Activated CD8-positive, alpha-beta memory T cell treated with anti-CD3 and anti-CD28 coated beads for 36 hours (primary cell): Measurements from ENCODE around the gene WDTC1. TPM values are rescaled to one million over a fixed set of nuclear protein-coding genes. Genes with fewer than 3 reads are reported as not detected.

Source experiments
- CTCF ChIA-PET: fragments of 350-600 bp; sonication (Branson Sonifier 250); formaldehyde crosslinking; loops from one replicate; lab custom pipeline; 2021; ENCODE audit warnings: antibody characterized with exemption; lab: Charles Lee
- POLR2A ChIA-PET: fragments of 350-600 bp; sonication (Branson Sonifier 250); formaldehyde crosslinking; loops from one replicate; lab custom pipeline; 2021; ENCODE audit warnings: antibody characterized with exemption; lab: Charles Lee
- total RNA-seq, 2 experiments: library from RNA; stranded (reverse); gene quantifications; one replicate each; pipeline ENCODE4 v1.2.3, GENCODE V29; 2021

Gene WDTC1
- total RNA-seq, 2 experiments from 2014 or later = 19.1 to 20.1 TPM

- ChIA-PET POLR2A (interaction anchor here (1.7 to 2.3 kb wide), 2 partner anchors 10 to 13 kb away, joined by 10 read pairs; partner anchors contain the start of genes MAP3K6 and SYTL1), CTCF (interaction anchor here (1.0 to 5.4 kb wide), 7 partner anchors 10 to 252 kb away, joined by 3 to 32 read pairs (median 20); partner anchors contain the start of genes MAP3K6, SYTL1 and WASF2)
Observed at GRCh38 chr1:27356277-27356618, 121.8 kb downstream of the WDTC1 start.

GRCh38 chr1:27356619-27357280 lies 122.3 kb downstream of the WDTC1 start:
- CTCF ChIA-PET = interaction anchor here (0.7 to 5.4 kb wide), 28 partner anchors 9 to 305 kb away, joined by 3 to 32 read pairs (median 5); partner anchors contain the start of genes CD164L2, GPR3, MAP3K6 and SYTL1
- POLR2A ChIA-PET = interaction anchor here (1.7 to 2.3 kb wide), 2 partner anchors 9 to 14 kb away, joined by 10 read pairs; partner anchors contain the start of genes MAP3K6 and SYTL1

GRCh38 chr1:27357281-27358037 lies 123.0 kb downstream of the WDTC1 start:
- CTCF ChIA-PET = interaction anchor here (0.5 to 5.4 kb wide), 35 partner anchors 8 to 305 kb away, joined by 3 to 32 read pairs (median 4); partner anchors contain the start of genes CD164L2, GPR3, MAP3K6 and SYTL1
- POLR2A ChIA-PET = interaction anchor here (1.7 to 2.3 kb wide), 2 partner anchors 8 to 15 kb away, joined by 10 read pairs; partner anchors contain the start of genes MAP3K6 and SYTL1

Other genes with a start within 250 kb of the WDTC1 start
- under 1 TPM; 0.55 to 0.99 TPM for gene TRNP1, start 240.9 kb upstream of the WDTC1 start, total RNA-seq
- gene TENT5B, start 221.8 kb upstream of the WDTC1 start, total RNA-seq = not detected
- gene SLC9A1, start 79.5 kb upstream of the WDTC1 start, total RNA-seq = 10 to 100 TPM; 23.9 to 24.2 TPM
- 10 to 100 TPM; 45.5 to 47.3 TPM for gene TMEM222, start 87.5 kb downstream of the WDTC1 start, total RNA-seq
- gene SYTL1, start 107.4 kb downstream of the WDTC1 start, total RNA-seq = 10 to 100 TPM; 16.0 to 20.0 TPM
- gene MAP3K6, start 132.3 kb downstream of the WDTC1 start, total RNA-seq = 1 to 10 TPM; 5.0 to 6.0 TPM
- gene FCN3, start 140.2 kb downstream of the WDTC1 start, total RNA-seq = not detected
- gene CD164L2, start 148.7 kb downstream of the WDTC1 start, total RNA-seq = not detected
- gene GPR3, start 158.0 kb downstream of the WDTC1 start, total RNA-seq = 1 to 10 TPM; 3.6 to 4.1 TPM